GM23338 (cell line): ENCODE results near the gene TOR1AIP1. TPM values are rescaled to one million over a fixed set of nuclear protein-coding genes. Genes with fewer than 3 reads are reported as not detected.

Experiments
- ATAC-seq: fragments of 200-7000 bp; cut with Tn5 transposase; 3 replicates; pipeline ENCODE4 v1.9.1; 2020
- DNase-seq: peaks from one replicate; pipeline ENCODE4 v3.0.0-alpha.2; 2015; ENCODE audit warnings: low spot score
- H2AFZ ChIP-seq: fragments of 200-600 bp; sonication (generic); 2 replicates; pipeline ENCODE4 v1.8.0; 2016; ENCODE audit warnings: antibody characterized with exemption, mild to moderate bottlenecking, moderate library complexity
- H3F3A ChIP-seq: fragments of 200-600 bp; sonication (generic); replicated peaks from 2 replicates; pipeline ENCODE4 v1.8.0; 2017; ENCODE audit warnings: antibody characterized with exemption, mixed run types, low read depth
- H3K27ac ChIP-seq: fragments of 200-600 bp; sonication (generic); 2 replicates; pipeline ENCODE4 v1.6.1; 2016; ENCODE audit warnings: low read depth
- H3K27me3 ChIP-seq: fragments of 200-600 bp; sonication (generic); 2 replicates; pipeline ENCODE4 v1.8.0; 2016; ENCODE audit warnings: mild to moderate bottlenecking, mixed run types, moderate library complexity; ENCODE audit not compliant: insufficient read depth
- H3K36me3 ChIP-seq: fragments of 200-600 bp; sonication (generic); 2 replicates; pipeline ENCODE4 v1.8.0; 2016; ENCODE audit warnings: mild to moderate bottlenecking; ENCODE audit not compliant: insufficient read depth
- H3K4me1 ChIP-seq: fragments of 200-600 bp; sonication (generic); 2 replicates; pipeline ENCODE4 v1.8.0; 2016; ENCODE audit warnings: mild to moderate bottlenecking, moderate library complexity; ENCODE audit not compliant: insufficient read depth
- H3K4me2 ChIP-seq: fragments of 200-600 bp; sonication (generic); 2 replicates; pipeline ENCODE4 v1.7.1; 2017; ENCODE audit warnings: mixed run types
- H3K4me3 ChIP-seq: fragments of 200-600 bp; sonication (generic); 2 replicates; pipeline ENCODE4 v1.6.1; 2016; ENCODE audit warnings: mixed run types
- H3K79me2 ChIP-seq: fragments of 200-600 bp; sonication (generic); replicated peaks from 2 replicates; pipeline ENCODE4 v1.8.0; 2017; ENCODE audit warnings: mild to moderate bottlenecking; ENCODE audit not compliant: insufficient read depth
- H3K9me2 ChIP-seq: fragments of 200-600 bp; sonication (generic); 2 replicates; pipeline ENCODE4 v1.8.0; 2017; ENCODE audit not compliant: insufficient read depth
- H4K20me1 ChIP-seq: fragments of 200-600 bp; sonication (generic); replicated peaks from 2 replicates; pipeline ENCODE4 v1.8.0; 2017; ENCODE audit warnings: mild to moderate bottlenecking; ENCODE audit not compliant: insufficient read depth
- H3K27ac Mint-ChIP-seq: 2 replicates; pipeline ENCODE4 v1.8.0; 2020; ENCODE audit warnings: inconsistent platforms, mild to moderate bottlenecking, moderate library complexity, mixed read lengths
- H3K27me3 Mint-ChIP-seq: 3 replicates; pipeline ENCODE4 v1.8.0; 2022; ENCODE audit warnings: low read depth, mild to moderate bottlenecking, moderate library complexity, mixed read lengths, inconsistent platforms; ENCODE audit not compliant: insufficient read depth, poor library complexity
- H3K36me3 Mint-ChIP-seq: 3 replicates; pipeline ENCODE4 v1.8.0; 2021; ENCODE audit warnings: low read depth, mild to moderate bottlenecking, inconsistent platforms, moderate library complexity, mixed read lengths
- H3K4me1 Mint-ChIP-seq: 3 replicates; pipeline ENCODE4 v1.8.0; 2020; ENCODE audit warnings: mild to moderate bottlenecking, inconsistent platforms, mixed read lengths
- H3K4me3 Mint-ChIP-seq: 3 replicates; pipeline ENCODE4 v1.8.0; 2021; ENCODE audit warnings: moderate library complexity, mild to moderate bottlenecking, inconsistent platforms, mixed read lengths
- H3K9me3 Mint-ChIP-seq: 3 replicates; pipeline ENCODE4 v1.8.0; 2020; ENCODE audit warnings: moderate library complexity, mild to moderate bottlenecking, inconsistent platforms, mixed read lengths
- CREB1 ChIP-seq: fragments of 250-450 bp; sonication (Bioruptor Pico); IDR thresholded peaks from 2 replicates; pipeline ENCODE4 v1.5.0; 2020; ENCODE audit warnings: low read depth, mild to moderate bottlenecking, moderate library complexity
- EZH2 ChIP-seq: fragments of 200-600 bp; sonication (generic); IDR thresholded peaks from one replicate; pipeline ENCODE4 v1.8.0; 2017; ENCODE audit warnings: antibody characterized with exemption, mild to moderate bottlenecking, low read depth; ENCODE audit not compliant: unreplicated experiment
- EZH2phosphoT487 ChIP-seq: fragments of 200-600 bp; sonication (generic); IDR thresholded peaks from one replicate; pipeline ENCODE4 v1.8.1; 2018; ENCODE audit warnings: antibody characterized with exemption; ENCODE audit not compliant: unreplicated experiment
- JUNB ChIP-seq: IDR thresholded peaks from one replicate; pipeline ENCODE4 v1.6.1; 2016; ENCODE audit warnings: antibody characterized with exemption; ENCODE audit not compliant: unreplicated experiment
- NANOG ChIP-seq: IDR thresholded peaks from 2 replicates; pipeline ENCODE4 v1.6.1; 2016; ENCODE audit warnings: antibody characterized with exemption, borderline replicate concordance
- POLR2AphosphoS5 ChIP-seq: IDR thresholded peaks from 2 replicates; pipeline ENCODE4 v1.6.1; 2016; ENCODE audit warnings: antibody characterized with exemption, low read depth
- STAT1 ChIP-seq: IDR thresholded peaks from one replicate; pipeline ENCODE4 v1.6.1; 2016; ENCODE audit warnings: antibody characterized with exemption; ENCODE audit not compliant: unreplicated experiment
- ZNF114 ChIP-seq: fragments of 250-450 bp; sonication (Bioruptor Pico); IDR thresholded peaks from 2 replicates; pipeline ENCODE4 v1.5.0; 2020; ENCODE audit warnings: mild to moderate bottlenecking, moderate library complexity
- ZNF331 ChIP-seq: fragments of 250-450 bp; sonication (Bioruptor Pico); IDR thresholded peaks from 2 replicates; pipeline ENCODE4 v1.5.0; 2020; ENCODE audit warnings: low read depth, mild to moderate bottlenecking, moderate library complexity
- ZNF462 ChIP-seq: fragments of 250-450 bp; sonication (Bioruptor Pico); IDR thresholded peaks from 2 replicates; pipeline ENCODE4 v1.5.0; 2020; ENCODE audit warnings: mild to moderate bottlenecking, moderate library complexity
- polyA plus RNA-seq: library from polyadenylated mRNA; unstranded; fragments of >200 nt; fragmentation: Nextera tagmentation; extraction: Ambion mirVana; gene quantifications from 2 replicates; pipeline ENCODE4 v1.2.1, GENCODE V29; 2016
- total RNA-seq: library from RNA; depleted of rRNA; stranded (reverse); fragments of >200 nt; shearing (Covaris generic); gene quantifications from 2 replicates; pipeline ENCODE4 v1.2.3, GENCODE V29; 2014
- TF ChIP-seq, protein P1 (sequence below): IDR thresholded peaks from 2 replicates; pipeline ENCODE4 v1.6.1; 2016; ENCODE audit warnings: antibody characterized with exemption
- TF ChIP-seq, protein P2 (sequence below): IDR thresholded peaks from one replicate; pipeline ENCODE4 v1.6.1; 2018; ENCODE audit warnings: antibody characterized with exemption; ENCODE audit not compliant: unreplicated experiment
- TF ChIP-seq, protein P3 (sequence below), 2 experiments: fragments of 200-600 bp in 1 of 2; sonication (generic) in 1 of 2; conservative IDR thresholded peaks; 2 replicates each; pipeline versions ENCODE4 v1.5.1 to v1.6.1; 2016 to 2017; ENCODE audit warnings: antibody characterized with exemption in 2 of 2, low read depth in 2 of 2, mild to moderate bottlenecking in 2 of 2, moderate library complexity in 1 of 2

Gene TOR1AIP1
- total and polyA plus RNA-seq, 2 experiments from 2014 or later, result 16.9 to 20.6 TPM

DNA sequence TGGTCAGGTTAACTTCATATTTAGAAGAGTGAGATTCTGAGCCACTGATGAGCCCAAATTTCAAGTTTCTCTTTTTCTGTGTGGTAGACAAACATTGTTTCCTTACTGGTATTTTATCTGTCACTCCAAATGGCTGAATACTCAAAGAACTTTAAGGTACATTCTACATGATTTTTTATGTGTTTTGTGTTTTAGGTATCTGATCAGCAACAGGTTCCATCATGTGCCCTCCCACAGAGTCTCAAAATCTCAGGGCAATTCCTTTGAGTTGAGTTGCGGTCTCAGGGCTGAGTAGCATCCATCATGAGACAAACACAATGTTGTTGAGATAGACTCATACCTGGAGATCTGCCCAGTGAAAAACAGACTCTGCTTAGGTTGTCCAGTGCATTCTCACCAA lies 57.9 kb downstream of the TOR1AIP1 start:
- TF ChIP-seq ZNF114, result no peak
- no peak for TF ChIP-seq ZNF462
- TF ChIP-seq EZH2phosphoT487, result no peak
- TF ChIP-seq STAT1, result no peak
- no peak for TF ChIP-seq CREB1 (CRISPR knock-in tag)
- no peak for TF ChIP-seq ZNF331
- TF ChIP-seq EZH2, result no peak
- TF ChIP-seq, protein P1, sequence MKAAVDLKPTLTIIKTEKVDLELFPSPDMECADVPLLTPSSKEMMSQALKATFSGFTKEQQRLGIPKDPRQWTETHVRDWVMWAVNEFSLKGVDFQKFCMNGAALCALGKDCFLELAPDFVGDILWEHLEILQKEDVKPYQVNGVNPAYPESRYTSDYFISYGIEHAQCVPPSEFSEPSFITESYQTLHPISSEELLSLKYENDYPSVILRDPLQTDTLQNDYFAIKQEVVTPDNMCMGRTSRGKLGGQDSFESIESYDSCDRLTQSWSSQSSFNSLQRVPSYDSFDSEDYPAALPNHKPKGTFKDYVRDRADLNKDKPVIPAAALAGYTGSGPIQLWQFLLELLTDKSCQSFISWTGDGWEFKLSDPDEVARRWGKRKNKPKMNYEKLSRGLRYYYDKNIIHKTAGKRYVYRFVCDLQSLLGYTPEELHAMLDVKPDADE, result no peak
- TF ChIP-seq, protein P2, sequence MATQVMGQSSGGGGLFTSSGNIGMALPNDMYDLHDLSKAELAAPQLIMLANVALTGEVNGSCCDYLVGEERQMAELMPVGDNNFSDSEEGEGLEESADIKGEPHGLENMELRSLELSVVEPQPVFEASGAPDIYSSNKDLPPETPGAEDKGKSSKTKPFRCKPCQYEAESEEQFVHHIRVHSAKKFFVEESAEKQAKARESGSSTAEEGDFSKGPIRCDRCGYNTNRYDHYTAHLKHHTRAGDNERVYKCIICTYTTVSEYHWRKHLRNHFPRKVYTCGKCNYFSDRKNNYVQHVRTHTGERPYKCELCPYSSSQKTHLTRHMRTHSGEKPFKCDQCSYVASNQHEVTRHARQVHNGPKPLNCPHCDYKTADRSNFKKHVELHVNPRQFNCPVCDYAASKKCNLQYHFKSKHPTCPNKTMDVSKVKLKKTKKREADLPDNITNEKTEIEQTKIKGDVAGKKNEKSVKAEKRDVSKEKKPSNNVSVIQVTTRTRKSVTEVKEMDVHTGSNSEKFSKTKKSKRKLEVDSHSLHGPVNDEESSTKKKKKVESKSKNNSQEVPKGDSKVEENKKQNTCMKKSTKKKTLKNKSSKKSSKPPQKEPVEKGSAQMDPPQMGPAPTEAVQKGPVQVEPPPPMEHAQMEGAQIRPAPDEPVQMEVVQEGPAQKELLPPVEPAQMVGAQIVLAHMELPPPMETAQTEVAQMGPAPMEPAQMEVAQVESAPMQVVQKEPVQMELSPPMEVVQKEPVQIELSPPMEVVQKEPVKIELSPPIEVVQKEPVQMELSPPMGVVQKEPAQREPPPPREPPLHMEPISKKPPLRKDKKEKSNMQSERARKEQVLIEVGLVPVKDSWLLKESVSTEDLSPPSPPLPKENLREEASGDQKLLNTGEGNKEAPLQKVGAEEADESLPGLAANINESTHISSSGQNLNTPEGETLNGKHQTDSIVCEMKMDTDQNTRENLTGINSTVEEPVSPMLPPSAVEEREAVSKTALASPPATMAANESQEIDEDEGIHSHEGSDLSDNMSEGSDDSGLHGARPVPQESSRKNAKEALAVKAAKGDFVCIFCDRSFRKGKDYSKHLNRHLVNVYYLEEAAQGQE, result no peak
- TF ChIP-seq NANOG, result no peak
- TF ChIP-seq JUNB, result no peak
- TF ChIP-seq, protein P3, sequence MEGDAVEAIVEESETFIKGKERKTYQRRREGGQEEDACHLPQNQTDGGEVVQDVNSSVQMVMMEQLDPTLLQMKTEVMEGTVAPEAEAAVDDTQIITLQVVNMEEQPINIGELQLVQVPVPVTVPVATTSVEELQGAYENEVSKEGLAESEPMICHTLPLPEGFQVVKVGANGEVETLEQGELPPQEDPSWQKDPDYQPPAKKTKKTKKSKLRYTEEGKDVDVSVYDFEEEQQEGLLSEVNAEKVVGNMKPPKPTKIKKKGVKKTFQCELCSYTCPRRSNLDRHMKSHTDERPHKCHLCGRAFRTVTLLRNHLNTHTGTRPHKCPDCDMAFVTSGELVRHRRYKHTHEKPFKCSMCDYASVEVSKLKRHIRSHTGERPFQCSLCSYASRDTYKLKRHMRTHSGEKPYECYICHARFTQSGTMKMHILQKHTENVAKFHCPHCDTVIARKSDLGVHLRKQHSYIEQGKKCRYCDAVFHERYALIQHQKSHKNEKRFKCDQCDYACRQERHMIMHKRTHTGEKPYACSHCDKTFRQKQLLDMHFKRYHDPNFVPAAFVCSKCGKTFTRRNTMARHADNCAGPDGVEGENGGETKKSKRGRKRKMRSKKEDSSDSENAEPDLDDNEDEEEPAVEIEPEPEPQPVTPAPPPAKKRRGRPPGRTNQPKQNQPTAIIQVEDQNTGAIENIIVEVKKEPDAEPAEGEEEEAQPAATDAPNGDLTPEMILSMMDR (conservative IDR thresholded peaks at IDR 0.05; ENCODE audit: low read depth in 2 of 2), result no peak
- no peak for TF ChIP-seq POLR2AphosphoS5
- Histone ChIP-seq H3K9me2 (no peaks in the 10 kb centered on the region), H3K36me3 (no peaks in the 10 kb centered on the region; the same call in 1 of the 2 replicates), H3K79me2 (no peaks in the 10 kb centered on the region), H3K27ac (no peak overlapping the region), H3K4me3 (no peak overlapping the region), H3K4me1 (no peaks in the 10 kb centered on the region), H4K20me1 (no peaks in the 10 kb centered on the region), H3K4me2 (no peak overlapping the region), H3F3A (no peaks in the 10 kb centered on the region), H2AFZ (peak overlapping the region; percentile 44; the same call in 1 of the 2 replicates), H3K27me3 (no peaks in the 10 kb centered on the region)
- Mint-ChIP-seq H3K4me3 (no peak overlapping the region), H3K27ac (no peak overlapping the region), H3K9me3 (no peaks in the 10 kb centered on the region), H3K36me3 (no peaks in the 10 kb centered on the region), H3K4me1 (no peaks in the 10 kb centered on the region), H3K27me3 (no peaks in the 10 kb centered on the region)
- ATAC-seq, result no peak
- no peak for DNase-seq
